SIG-M5 (cell line): ENCODE data around the gene ARHGEF7.

ENCODE experiments used
- DNase-seq: peaks from one replicate; lab custom pipeline; 2025; lab: John Stamatoyannopoulos, UW

The ARHGEF7 gene

DNA sequence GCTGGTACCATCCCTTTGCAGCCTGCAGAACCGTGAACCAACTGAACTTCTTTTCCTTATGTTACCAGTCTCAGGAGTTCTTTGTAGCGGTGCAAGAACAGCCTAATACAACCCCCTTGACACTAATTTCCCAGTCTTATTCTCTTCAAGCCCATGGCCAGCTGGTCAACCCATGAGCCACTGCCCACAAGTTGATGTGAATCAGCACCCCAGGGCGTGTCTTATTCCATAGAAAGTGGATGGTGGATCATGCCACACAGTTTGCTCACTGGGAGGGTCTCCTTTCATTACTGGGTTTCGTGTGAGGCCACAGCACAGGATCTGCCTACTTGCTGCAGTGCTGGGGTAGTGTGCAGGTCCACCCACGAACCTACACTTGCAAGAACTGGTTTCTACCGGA, 232.3 kb downstream of the ARHGEF7 start:
- DNase-seq = no peak

DNA sequence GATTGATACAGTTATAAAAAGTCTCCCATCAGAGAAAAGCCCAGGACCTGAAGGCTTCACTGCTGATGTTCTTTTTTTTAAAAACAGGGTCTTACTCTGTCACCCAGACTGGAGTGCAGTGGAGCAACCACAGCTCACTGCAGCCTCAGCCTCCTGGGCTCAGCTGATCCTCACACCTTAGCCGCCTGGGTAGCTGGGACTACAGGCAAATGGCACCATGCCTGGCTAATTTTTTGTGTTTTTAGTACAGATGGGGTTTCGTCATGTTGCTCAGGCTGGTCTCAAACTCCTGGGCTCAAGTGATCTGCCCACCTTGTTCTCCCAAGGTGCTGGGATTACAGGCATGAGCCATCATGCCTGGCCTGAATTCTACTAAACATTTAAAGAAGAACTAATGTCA, 238.4 kb downstream of the ARHGEF7 start:
- DNase-seq = no peak

DNA sequence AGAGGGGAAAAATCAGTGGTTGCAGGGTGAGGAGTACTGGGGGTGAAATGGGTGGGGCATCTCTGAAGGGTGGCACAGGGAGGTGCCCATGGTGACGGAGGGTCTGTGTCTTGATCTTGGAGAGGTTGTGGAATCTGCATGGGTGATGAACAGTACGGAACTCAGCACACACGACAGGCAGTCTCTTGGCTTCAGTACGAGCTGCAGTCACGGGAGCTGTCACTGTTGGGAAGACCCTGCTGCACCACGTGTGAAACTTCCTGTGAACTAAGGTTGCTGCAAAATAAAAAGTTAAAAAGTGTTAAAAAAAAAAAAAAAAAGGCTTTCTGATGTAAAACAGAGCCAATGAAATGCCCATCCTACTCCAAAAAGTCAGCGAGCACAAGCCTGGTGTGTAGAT, 239.7 kb downstream of the ARHGEF7 start:
- DNase-seq = no peak
